AG04450 (cell line): Measurements from ENCODE around the gene PHF12. TPM values are rescaled to one million over a fixed set of nuclear protein-coding genes. Genes with fewer than 3 reads are reported as not detected.

Experiments used
- CTCF ChIA-PET: fragments of 300-600, 350-600 bp; formaldehyde crosslinking; extraction: SDS; loops from one replicate; lab custom pipeline; 2022; ENCODE audit warnings: antibody characterized with exemption, inconsistent platforms; lab: Charles Lee
- POLR2A ChIA-PET: fragments of 350-600 bp; formaldehyde crosslinking; extraction: SDS; loops from one replicate; lab custom pipeline; 2021; ENCODE audit warnings: antibody characterized with exemption, inconsistent platforms; lab: Yijun Ruan, JAX
- DNase-seq: peaks from one replicate; pipeline ENCODE4 v3.0.0-alpha.2; 2011; ENCODE audit warnings: low read depth, low spot score
- H3K27ac ChIP-seq: one replicate; pipeline ENCODE4 v1.5.1; 2012; ENCODE audit warnings: low read depth, low read length, control low read depth
- H3K27me3 ChIP-seq: one replicate; pipeline ENCODE4 v1.6.0; 2012; ENCODE audit warnings: low read length; ENCODE audit not compliant: control insufficient read depth, insufficient read depth
- H3K4me3 ChIP-seq: 2 replicates; pipeline ENCODE4 v1.5.1; 2011; ENCODE audit warnings: mild to moderate bottlenecking, low read depth, low read length, control low read depth
- H3K9me3 ChIP-seq: 2 replicates; pipeline ENCODE4 v1.5.1; 2012; ENCODE audit warnings: low read length; ENCODE audit not compliant: control insufficient read depth, insufficient read depth
- polyA plus RNA-seq: library from polyadenylated mRNA; depleted of rRNA; stranded (reverse); fragments of >200 nt; gene quantifications from 2 replicates; pipeline ENCODE4 v1.2.3, GENCODE V29; 2011
- TF ChIP-seq, protein P1 (sequence below): IDR thresholded peaks from 2 replicates; pipeline ENCODE4 v1.5.1; 2011; ENCODE audit warnings: low read depth, low read length, control low read depth, inconsistent platforms

PHF12 gene
- polyA plus RNA-seq, 1 experiment: 13.6 TPM

DNA sequence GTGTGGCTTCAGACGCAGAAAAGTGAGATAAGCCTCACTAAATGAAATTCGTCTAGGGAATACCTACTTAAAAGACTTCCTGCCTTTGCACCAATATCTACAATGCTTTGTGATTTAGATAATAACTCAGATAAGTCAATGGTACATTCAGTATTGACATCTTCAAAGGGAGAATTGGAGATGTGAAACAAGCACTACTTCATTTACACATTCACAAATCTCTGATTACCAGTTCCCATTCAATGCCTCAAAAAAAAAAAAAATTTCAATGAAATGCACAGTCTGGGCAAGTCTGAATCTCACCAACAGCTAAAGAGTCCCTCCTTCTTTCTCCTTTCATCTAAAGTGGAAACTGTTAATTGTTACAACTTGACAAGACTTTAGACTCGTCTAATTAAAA is 3.7 kb downstream of the PHF12 start:
- POLR2A ChIA-PET: no interaction called here
- CTCF ChIA-PET: interaction anchor here (1.4 kb wide), 1 partner anchor 184 kb away, joined by 4 read pairs; no protein-coding TSS in a partner anchor
- peak overlapping the region; percentile 30; the same call in 1 of the 2 replicates for H3K4me3 ChIP-seq
- H3K27ac ChIP-seq: no peak overlapping the region
- DNase-seq: no peak
- H3K9me3 ChIP-seq: peaks cover 3% of the 10 kb centered on the region; the same call in 1 of the 2 replicates
- TF ChIP-seq, protein P1, sequence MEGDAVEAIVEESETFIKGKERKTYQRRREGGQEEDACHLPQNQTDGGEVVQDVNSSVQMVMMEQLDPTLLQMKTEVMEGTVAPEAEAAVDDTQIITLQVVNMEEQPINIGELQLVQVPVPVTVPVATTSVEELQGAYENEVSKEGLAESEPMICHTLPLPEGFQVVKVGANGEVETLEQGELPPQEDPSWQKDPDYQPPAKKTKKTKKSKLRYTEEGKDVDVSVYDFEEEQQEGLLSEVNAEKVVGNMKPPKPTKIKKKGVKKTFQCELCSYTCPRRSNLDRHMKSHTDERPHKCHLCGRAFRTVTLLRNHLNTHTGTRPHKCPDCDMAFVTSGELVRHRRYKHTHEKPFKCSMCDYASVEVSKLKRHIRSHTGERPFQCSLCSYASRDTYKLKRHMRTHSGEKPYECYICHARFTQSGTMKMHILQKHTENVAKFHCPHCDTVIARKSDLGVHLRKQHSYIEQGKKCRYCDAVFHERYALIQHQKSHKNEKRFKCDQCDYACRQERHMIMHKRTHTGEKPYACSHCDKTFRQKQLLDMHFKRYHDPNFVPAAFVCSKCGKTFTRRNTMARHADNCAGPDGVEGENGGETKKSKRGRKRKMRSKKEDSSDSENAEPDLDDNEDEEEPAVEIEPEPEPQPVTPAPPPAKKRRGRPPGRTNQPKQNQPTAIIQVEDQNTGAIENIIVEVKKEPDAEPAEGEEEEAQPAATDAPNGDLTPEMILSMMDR: no peak
- no peaks in the 10 kb centered on the region for H3K27me3 ChIP-seq

DNA sequence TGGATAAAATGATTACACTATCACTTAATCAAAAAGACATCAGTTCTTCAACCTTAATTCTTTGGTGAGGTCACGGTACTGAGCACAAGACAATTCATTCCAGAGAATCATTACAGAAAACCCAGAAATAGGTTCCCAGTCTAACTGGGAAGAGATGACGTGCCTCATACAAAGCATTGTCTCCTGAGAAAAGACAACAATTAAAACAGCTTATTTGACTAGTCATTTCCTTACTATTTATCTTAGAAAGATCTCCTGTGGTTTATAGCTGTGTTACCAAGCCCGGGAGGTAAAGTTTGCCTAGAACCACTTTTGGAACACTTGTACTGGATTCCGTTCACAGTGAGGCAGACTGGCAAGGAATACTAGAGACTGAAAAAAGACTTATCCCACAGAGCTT is 5.1 kb downstream of the PHF12 start:
- peaks cover 3% of the 10 kb centered on the region; the same call in 1 of the 2 replicates for H3K9me3 ChIP-seq
- POLR2A ChIA-PET: no interaction called here
- DNase-seq: no peak
- no peaks in the 10 kb centered on the region for H3K27me3 ChIP-seq
- CTCF ChIA-PET: interaction anchor here (1.9 to 2.1 kb wide), 2 partner anchors 183 to 219 kb away, joined by 12 to 13 read pairs; no protein-coding TSS in a partner anchor
- H3K4me3 ChIP-seq: no peak overlapping the region
- no peak overlapping the region for H3K27ac ChIP-seq
- TF ChIP-seq, protein P1: no peak

DNA sequence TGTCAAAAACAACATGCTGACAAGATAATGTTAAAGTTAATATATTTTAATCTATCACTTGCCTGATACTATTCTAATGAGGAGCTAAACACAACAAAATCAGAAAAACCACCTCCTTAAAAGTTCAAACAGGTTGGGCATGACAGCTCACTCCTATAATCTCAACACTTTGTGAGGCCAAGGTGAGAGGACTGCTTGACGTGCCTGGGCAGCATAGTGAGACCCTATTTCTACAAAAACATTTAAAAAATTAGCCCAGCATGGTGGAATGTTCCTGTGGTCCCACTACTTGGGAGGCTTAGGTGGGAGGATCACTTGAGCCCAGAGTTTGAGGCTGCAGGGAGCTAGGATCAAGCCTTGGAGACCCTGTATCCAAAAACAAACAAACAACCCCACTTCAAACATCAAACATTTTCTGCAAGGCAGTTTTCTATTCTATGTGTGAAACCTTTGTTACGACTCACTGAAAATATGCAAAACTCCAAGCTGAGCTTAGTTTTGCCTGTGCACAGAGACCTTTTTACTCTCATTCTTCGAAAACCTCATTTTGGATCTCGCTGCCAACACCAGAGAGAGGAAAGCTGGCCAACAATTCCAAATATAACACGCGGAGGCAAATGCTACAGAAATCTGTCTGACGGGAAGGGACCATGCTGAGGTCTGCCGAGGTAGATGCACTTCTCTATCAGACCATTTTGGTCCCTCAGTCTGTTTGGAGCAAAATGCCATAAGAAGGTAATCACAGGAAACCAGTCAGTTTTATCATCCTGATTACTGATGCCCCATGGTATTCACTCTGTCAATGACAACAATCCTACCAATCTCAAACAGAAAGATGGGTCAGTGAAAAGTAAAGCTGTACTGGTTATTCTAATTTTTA is 6.2 kb downstream of the PHF12 start:
- H3K27me3 ChIP-seq: no peaks in the 10 kb centered on the region
- no peak for DNase-seq
- TF ChIP-seq, protein P1: no peak
- ChIA-PET CTCF (interaction anchor here (1.0 to 2.1 kb wide), 3 partner anchors 181 to 218 kb away, joined by 3 to 13 read pairs (median 12); no protein-coding TSS in a partner anchor), POLR2A (interaction anchor here (0.7 kb wide), 1 partner anchor 48 kb away, joined by 3 read pairs; no protein-coding TSS in a partner anchor)
- peaks cover 3% of the 10 kb centered on the region; the same call in 1 of the 2 replicates for H3K9me3 ChIP-seq
- peak overlapping the region; percentile 31 for H3K27ac ChIP-seq
- H3K4me3 ChIP-seq: no peak overlapping the region; the same call in 1 of the 2 replicates

DNA sequence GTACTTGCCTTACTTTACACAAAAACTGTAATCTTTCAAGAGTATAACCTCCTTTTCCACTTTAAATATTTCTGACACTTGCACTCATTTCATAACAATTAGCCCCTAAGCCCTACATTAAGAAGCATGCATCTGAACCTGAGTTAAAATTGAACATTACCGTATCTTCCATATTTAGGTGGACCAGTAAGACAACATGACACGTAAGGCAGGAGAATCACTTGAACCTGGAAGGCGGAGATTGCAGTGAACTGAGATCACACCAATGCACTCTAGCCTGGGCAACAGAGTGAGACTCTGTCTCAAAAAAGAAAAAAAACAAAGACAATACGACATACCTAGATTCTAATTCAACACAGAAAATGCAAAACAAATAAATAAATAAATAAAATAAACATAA is 7.0 kb downstream of the PHF12 start:
- Histone ChIP-seq H3K27ac (no peak overlapping the region), H3K27me3 (no peaks in the 10 kb centered on the region), H3K4me3 (no peak overlapping the region), H3K9me3 (no peaks in the 10 kb centered on the region; the same call in 1 of the 2 replicates)
- DNase-seq: no peak
- CTCF ChIA-PET: interaction anchor here (1.9 kb wide), 1 partner anchor 181 kb away, joined by 12 read pairs; no protein-coding TSS in a partner anchor
- TF ChIP-seq, protein P1: no peak
- POLR2A ChIA-PET: no interaction called here
